T-helper 17 cell (primary cell): ENCODE measurements around the gene UBFD1. TPM values are rescaled to one million over a fixed set of nuclear protein-coding genes. Genes with fewer than 3 reads are reported as not detected.

Source experiments
- ATAC-seq: fragments of 150-1000 bp; cut with Tn5 transposase; 2 replicates; pipeline ENCODE4 v1.10.0; 2021; ENCODE audit warnings: mild to moderate bottlenecking, moderate library complexity
- DNase-seq, 3 donors: peaks; one replicate each; pipeline versions ENCODE4 v3.0.0 to v3.0.0-alpha.2; 2020 to 2021
- H3K9me3 ChIP-seq: one replicate; pipeline ENCODE4 v1.7.0; 2013; ENCODE audit warnings: low read length, mild to moderate bottlenecking; ENCODE audit not compliant: control insufficient read depth, poor library complexity, severe bottlenecking
- H3K27ac Mint-ChIP-seq: one replicate; pipeline ENCODE4 v1.8.0; 2022; ENCODE audit warnings: mild to moderate bottlenecking, moderate library complexity, mixed read lengths
- H3K27me3 Mint-ChIP-seq: one replicate; pipeline ENCODE4 v1.8.0; 2022; ENCODE audit warnings: mixed read lengths
- H3K36me3 Mint-ChIP-seq: one replicate; pipeline ENCODE4 v1.8.0; 2022; ENCODE audit warnings: low read depth, mixed read lengths
- H3K4me1 Mint-ChIP-seq: one replicate; pipeline ENCODE4 v1.8.0; 2022; ENCODE audit warnings: mild to moderate bottlenecking, mixed read lengths
- H3K4me3 Mint-ChIP-seq: one replicate; pipeline ENCODE4 v1.8.0; 2022; ENCODE audit warnings: mild to moderate bottlenecking, moderate library complexity, mixed read lengths
- total RNA-seq, 4 donors: library from RNA in 2 of 4; stranded (reverse) in 2 of 4; gene quantifications; one replicate each; pipeline ENCODE4 v1.2.3 and lab custom pipeline; 2022 to 2026

UBFD1 gene
- total RNA-seq, 2 donors from 2014 or later: 37.9 to 43.3 TPM

GRCh38 chr16:23562505-23562904, 5.0 kb downstream of the UBFD1 start:
- no peak overlapping the region for H3K27ac Mint-ChIP-seq
- no peaks in the 10 kb centered on the region for H3K9me3 ChIP-seq
- DNase-seq (no peak), ATAC-seq (no peak)
- H3K4me3 Mint-ChIP-seq: no peak overlapping the region
- peaks cover 8% of the 10 kb centered on the region for H3K36me3 Mint-ChIP-seq
- peaks cover 12% of the 10 kb centered on the region for H3K4me1 Mint-ChIP-seq
- H3K27me3 Mint-ChIP-seq: no peaks in the 10 kb centered on the region

GRCh38 chr16:23563186-23563585, 5.7 kb downstream of the UBFD1 start:
- no peak for DNase-seq
- Mint-ChIP-seq H3K27me3 (no peaks in the 10 kb centered on the region), H3K4me1 (peaks cover 12% of the 10 kb centered on the region), H3K27ac (no peak overlapping the region), H3K36me3 (peaks cover 8% of the 10 kb centered on the region), H3K4me3 (no peak overlapping the region)
- H3K9me3 ChIP-seq: no peaks in the 10 kb centered on the region
- no peak for ATAC-seq

- Mint-ChIP-seq H3K4me3 (no peak overlapping the region), H3K36me3 (peaks cover 10% of the 10 kb centered on the region), H3K27ac (no peak overlapping the region), H3K27me3 (no peaks in the 10 kb centered on the region), H3K4me1 (peaks cover 10% of the 10 kb centered on the region)
- ATAC-seq (no peak), DNase-seq (no peak)
- H3K9me3 ChIP-seq: no peaks in the 10 kb centered on the region
Observed at GRCh38 chr16:23564575-23565363, 7.2 kb downstream of the UBFD1 start.

- peaks cover 12% of the 10 kb centered on the region for H3K36me3 Mint-ChIP-seq
- H3K9me3 ChIP-seq: no peaks in the 10 kb centered on the region
- no peak overlapping the region for H3K4me3 Mint-ChIP-seq
- H3K4me1 Mint-ChIP-seq: peaks cover 6% of the 10 kb centered on the region
- ATAC-seq (no peak), DNase-seq (no peak)
- no peaks in the 10 kb centered on the region for H3K27me3 Mint-ChIP-seq
- H3K27ac Mint-ChIP-seq: no peak overlapping the region
Observed at GRCh38 chr16:23566724-23567123, 9.2 kb downstream of the UBFD1 start.

GRCh38 chr16:23567602-23568001, 10.1 kb downstream of the UBFD1 start:
- no peak overlapping the region for H3K27ac Mint-ChIP-seq

GRCh38 chr16:23570992-23571632, 13.6 kb downstream of the UBFD1 start:
- Mint-ChIP-seq H3K27ac (peak overlapping the region; percentile 43), H3K27me3 (no peaks in the 10 kb centered on the region), H3K4me1 (peaks cover 6% of the 10 kb centered on the region), H3K4me3 (no peak overlapping the region), H3K36me3 (peaks cover 7% of the 10 kb centered on the region)
- ATAC-seq (no peak), DNase-seq (no peak)
- no peaks in the 10 kb centered on the region for H3K9me3 ChIP-seq

More at GRCh38 chr16:23567602-23568001, 10.1 kb downstream of the UBFD1 start:
- no peaks in the 10 kb centered on the region for H3K9me3 ChIP-seq
- no peak for DNase-seq
- Mint-ChIP-seq H3K36me3 (peaks cover 15% of the 10 kb centered on the region), H3K4me1 (peaks cover 7% of the 10 kb centered on the region), H3K27me3 (no peaks in the 10 kb centered on the region), H3K4me3 (no peak overlapping the region)
- no peak for ATAC-seq

- peaks cover 6% of the 10 kb centered on the region for H3K4me1 Mint-ChIP-seq
- H3K27me3 Mint-ChIP-seq: no peaks in the 10 kb centered on the region
- peak overlapping the region; percentile 43 for H3K27ac Mint-ChIP-seq
- no peak overlapping the region for H3K4me3 Mint-ChIP-seq
- H3K9me3 ChIP-seq: no peaks in the 10 kb centered on the region
- peaks cover 7% of the 10 kb centered on the region for H3K36me3 Mint-ChIP-seq
- no peak for ATAC-seq
- DNase-seq: no peak
Observed at GRCh38 chr16:23571895-23572294, 14.4 kb downstream of the UBFD1 start.

- Mint-ChIP-seq H3K27ac (peak overlapping the region; percentile 43), H3K4me3 (no peak overlapping the region), H3K36me3 (peaks cover 7% of the 10 kb centered on the region), H3K4me1 (peaks cover 6% of the 10 kb centered on the region), H3K27me3 (no peaks in the 10 kb centered on the region)
- no peaks in the 10 kb centered on the region for H3K9me3 ChIP-seq
- DNase-seq (no peak), ATAC-seq (no peak)
Observed at GRCh38 chr16:23572394-23572793, 14.9 kb downstream of the UBFD1 start.

GRCh38 chr16:23573817-23574216, 16.3 kb downstream of the UBFD1 start:
- peaks cover 6% of the 10 kb centered on the region for H3K4me1 Mint-ChIP-seq
- H3K4me3 Mint-ChIP-seq: no peak overlapping the region
- H3K27ac Mint-ChIP-seq: no peak overlapping the region
- peaks cover 7% of the 10 kb centered on the region for H3K36me3 Mint-ChIP-seq
- DNase-seq (no peak), ATAC-seq (no peak)
- no peaks in the 10 kb centered on the region for H3K9me3 ChIP-seq
- no peaks in the 10 kb centered on the region for H3K27me3 Mint-ChIP-seq

- Mint-ChIP-seq H3K27ac (no peak overlapping the region), H3K4me1 (peaks cover 3% of the 10 kb centered on the region), H3K36me3 (peaks cover 4% of the 10 kb centered on the region), H3K4me3 (no peak overlapping the region), H3K27me3 (no peaks in the 10 kb centered on the region)
- ATAC-seq (no peak), DNase-seq (no peak)
- no peaks in the 10 kb centered on the region for H3K9me3 ChIP-seq
Observed at GRCh38 chr16:23575834-23576233, 18.3 kb downstream of the UBFD1 start.

- H3K27me3 Mint-ChIP-seq: no peaks in the 10 kb centered on the region
- H3K27ac Mint-ChIP-seq: no peak overlapping the region
- ATAC-seq: no peak
- no peak for DNase-seq
- no peaks in the 10 kb centered on the region for H3K36me3 Mint-ChIP-seq
- H3K4me1 Mint-ChIP-seq: peaks cover 2% of the 10 kb centered on the region
- no peak overlapping the region for H3K4me3 Mint-ChIP-seq
- no peaks in the 10 kb centered on the region for H3K9me3 ChIP-seq
Observed at GRCh38 chr16:23577493-23577892, 20.0 kb downstream of the UBFD1 start.

GRCh38 chr16:23578101-23578830, 20.7 kb downstream of the UBFD1 start:
- Mint-ChIP-seq H3K27ac (no peak overlapping the region), H3K36me3 (no peaks in the 10 kb centered on the region)
- H3K9me3 ChIP-seq: no peaks in the 10 kb centered on the region

GRCh38 chr16:23579371-23579770, 21.8 kb downstream of the UBFD1 start:
- peaks cover 5% of the 10 kb centered on the region for H3K4me1 Mint-ChIP-seq
- H3K9me3 ChIP-seq: no peaks in the 10 kb centered on the region
- no peaks in the 10 kb centered on the region for H3K27me3 Mint-ChIP-seq
- ATAC-seq (no peak), DNase-seq (no peak)
- H3K4me3 Mint-ChIP-seq: no peak overlapping the region
- peaks cover 3% of the 10 kb centered on the region for H3K36me3 Mint-ChIP-seq
- peak overlapping the region; percentile 2 for H3K27ac Mint-ChIP-seq

More at GRCh38 chr16:23578101-23578830, 20.7 kb downstream of the UBFD1 start:
- peaks cover 2% of the 10 kb centered on the region for H3K4me1 Mint-ChIP-seq
- no peak overlapping the region for H3K4me3 Mint-ChIP-seq
- H3K27me3 Mint-ChIP-seq: no peaks in the 10 kb centered on the region
- DNase-seq (no peak), ATAC-seq (no peak)
